Epidermal melanocyte (primary cell): ENCODE measurements around the gene DNAH14.
"Not testable (repeated sequence)": the region's sequence is repeated elsewhere in the genome, so short reads cannot be mapped to it uniquely, and the experiment has no call there.

Experiments
- DNase-seq: peaks from one replicate; pipeline ENCODE4 v3.0.0; 2011; ENCODE audit warnings: low spot score; ENCODE audit not compliant: insufficient read length

DNAH14 gene

GRCh38 chr1:225342695-225343094, 413.2 kb downstream of the DNAH14 start:
- DNase-seq, result no peak

GRCh38 chr1:225343618-225344017, 414.1 kb downstream of the DNAH14 start:
- DNase-seq, result no peak

GRCh38 chr1:225347123-225347683, 417.7 kb downstream of the DNAH14 start:
- DNase-seq, result no peak

- DNase-seq, result no peak
Observed at GRCh38 chr1:225348400-225348799, 418.9 kb downstream of the DNAH14 start.

GRCh38 chr1:225349826-225350225, 420.4 kb downstream of the DNAH14 start:
- no peak for DNase-seq

- DNase-seq, result no peak
Observed at GRCh38 chr1:225350872-225351271, 421.4 kb downstream of the DNAH14 start.

GRCh38 chr1:225354906-225355305, 425.4 kb downstream of the DNAH14 start:
- DNase-seq, result no peak

- DNase-seq, result no peak
Observed at GRCh38 chr1:225355863-225356262, 426.4 kb downstream of the DNAH14 start.

- no peak for DNase-seq
Observed at GRCh38 chr1:225360119-225360518, 430.6 kb downstream of the DNAH14 start.

- DNase-seq, result no peak
Observed at GRCh38 chr1:225361176-225361575, 431.7 kb downstream of the DNAH14 start.

GRCh38 chr1:225362805-225363204, 433.3 kb downstream of the DNAH14 start:
- no peak for DNase-seq

GRCh38 chr1:225364439-225364838, 435.0 kb downstream of the DNAH14 start:
- no peak for DNase-seq

- DNase-seq, result no peak
Observed at GRCh38 chr1:225366018-225366417, 436.5 kb downstream of the DNAH14 start.

- no peak for DNase-seq
Observed at GRCh38 chr1:225366552-225366951, 437.1 kb downstream of the DNAH14 start.

- DNase-seq, result no peak
Observed at GRCh38 chr1:225368036-225368552, 438.6 kb downstream of the DNAH14 start.

GRCh38 chr1:225371366-225372010, 442.0 kb downstream of the DNAH14 start:
- no peak for DNase-seq

- no peak for DNase-seq
Observed at GRCh38 chr1:225373155-225373554, 443.7 kb downstream of the DNAH14 start.

GRCh38 chr1:225374996-225375395, 445.5 kb downstream of the DNAH14 start:
- no peak for DNase-seq

- DNase-seq, result peak; percentile 40
Observed at GRCh38 chr1:225378880-225379279, 449.4 kb downstream of the DNAH14 start.

- DNase-seq, result no peak
Observed at GRCh38 chr1:225380691-225381090, 451.2 kb downstream of the DNAH14 start.

GRCh38 chr1:225386860-225387259, 457.4 kb downstream of the DNAH14 start:
- not testable (repeated sequence) for DNase-seq

- DNase-seq, result no peak
Observed at GRCh38 chr1:225388372-225388771, 458.9 kb downstream of the DNAH14 start.

GRCh38 chr1:225389843-225390242, 460.4 kb downstream of the DNAH14 start:
- no peak for DNase-seq
